Renal pelvis (tissue), 4 donors: ENCODE measurements around the gene KMT2D. TPM values are rescaled to one million over a fixed set of nuclear protein-coding genes. Genes with fewer than 3 reads are reported as not detected.

Experiments used
- DNase-seq: peaks from one replicate; pipeline ENCODE4 v3.0.0-alpha.2; 2013
- polyA plus RNA-seq, 3 donors: library from polyadenylated mRNA; unstranded; fragments of 120-200 nt; gene quantifications; one replicate each; pipeline ENCODE4 v1.2.1, GENCODE V29; 2013; ENCODE audit not compliant: insufficient read length in 3 of 3

Gene KMT2D
- polyA plus RNA-seq, 3 donors = 47.9 to 66.1 (median 65.9) TPM

DNA sequence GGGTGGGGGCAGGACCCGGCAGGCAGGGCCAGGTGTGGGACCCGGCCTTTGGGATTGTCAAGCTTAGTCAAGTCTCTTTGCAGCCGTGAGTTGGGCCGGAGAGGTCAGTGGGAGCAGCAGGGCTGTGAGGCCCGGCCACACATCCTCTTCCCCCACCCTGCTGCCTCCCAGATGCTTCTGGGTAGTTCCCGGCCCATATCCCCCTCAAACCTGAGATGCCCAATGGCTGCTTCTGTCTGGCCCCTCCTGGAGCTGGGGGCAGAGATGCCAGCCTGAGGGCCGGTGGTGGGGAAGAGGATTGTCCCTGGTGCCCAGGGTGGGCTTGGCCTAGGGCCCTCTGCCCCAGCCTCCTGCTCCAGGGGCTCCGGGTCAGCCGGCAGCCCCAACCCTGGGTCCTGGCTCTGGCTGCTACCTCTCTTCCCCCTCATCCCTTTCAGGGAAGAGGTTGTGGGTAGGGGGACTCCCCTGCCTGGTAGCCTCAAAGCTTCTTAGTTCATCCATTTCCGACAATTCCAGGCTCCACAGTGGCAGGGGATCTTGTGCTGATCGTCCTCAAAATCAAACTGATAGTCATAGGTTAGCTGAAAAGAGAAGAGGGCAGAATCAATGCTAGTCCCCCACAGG lies 39.2 kb downstream of the KMT2D start:
- no peak for DNase-seq

DNA sequence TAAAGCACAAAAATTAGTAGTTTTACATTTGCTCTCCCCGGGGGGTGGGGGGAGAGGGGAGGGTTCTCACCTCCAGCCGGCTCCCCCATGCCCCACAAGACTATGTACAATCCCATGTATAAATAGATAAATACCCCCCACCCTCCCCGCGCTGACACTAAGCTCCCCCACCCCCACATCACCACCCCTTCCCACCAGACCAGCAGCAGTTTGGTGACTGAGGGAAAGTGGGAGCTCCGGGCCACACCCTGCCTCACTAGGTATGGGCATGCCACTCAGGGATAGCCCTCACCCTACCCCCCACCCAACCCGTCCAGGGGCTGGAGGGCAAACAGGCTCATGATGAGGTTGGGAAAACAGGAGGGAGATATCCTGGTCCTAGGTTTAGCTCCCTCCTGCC lies 40.2 kb downstream of the KMT2D start:
- no peak for DNase-seq

- no peak for DNase-seq
Observed at GRCh38 chr12:49019443-49020324, 40.9 kb downstream of the KMT2D start.

GRCh38 chr12:49019120-49019430 lies 41.5 kb downstream of the KMT2D start:
- DNase-seq = no peak

- peak; percentile 98 for DNase-seq
Observed at GRCh38 chr12:49018261-49019119, 42.1 kb downstream of the KMT2D start, which contains the start of gene PRKAG1. Gene PRKAG1 (minus strand): TSS chr12:49018776. CDS start chr12:49018740, 36 bp downstream.

GRCh38 chr12:49017891-49018260 lies 42.7 kb downstream of the KMT2D start:
- DNase-seq = no peak

GRCh38 chr12:49015196-49015595 lies 45.4 kb downstream of the KMT2D start:
- DNase-seq = no peak

DNA sequence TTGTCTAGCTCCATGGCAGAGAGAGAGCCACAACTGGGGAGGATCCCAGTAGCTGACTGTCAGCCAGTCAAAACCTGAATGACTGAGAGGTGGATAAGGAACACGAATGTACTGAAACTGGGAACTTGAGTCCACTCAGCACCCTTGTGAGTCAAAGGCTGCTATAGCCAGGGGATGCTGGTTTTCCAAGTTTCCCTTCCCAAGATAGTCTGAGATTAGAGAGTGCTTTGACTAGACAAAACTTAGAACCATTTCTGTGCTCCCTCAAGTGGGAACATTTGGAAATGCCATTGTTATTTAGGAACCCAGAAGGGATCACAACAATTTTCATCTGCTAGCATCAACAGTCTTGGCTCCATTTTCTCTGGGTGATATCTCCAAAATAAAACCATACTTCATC lies 46.0 kb downstream of the KMT2D start:
- DNase-seq = no peak

DNA sequence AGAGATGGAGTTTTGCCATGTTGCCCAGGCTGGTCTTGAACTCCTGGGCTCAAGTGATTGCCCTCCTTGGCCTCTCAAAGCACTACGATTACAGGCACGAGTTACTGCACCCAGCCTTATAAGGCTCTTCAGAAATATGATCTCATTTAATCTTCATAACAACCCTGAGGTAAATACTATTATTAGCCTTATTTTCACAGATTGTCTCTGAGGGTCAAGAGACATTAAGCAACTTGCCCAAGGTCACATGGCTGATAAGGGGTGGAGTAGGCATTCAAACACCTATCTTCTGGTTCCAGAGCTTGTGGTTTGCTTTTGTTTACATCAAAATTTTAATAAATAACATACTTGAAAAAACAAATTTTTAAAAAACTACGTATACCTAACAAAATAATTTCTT lies 47.2 kb downstream of the KMT2D start:
- no peak for DNase-seq

DNA sequence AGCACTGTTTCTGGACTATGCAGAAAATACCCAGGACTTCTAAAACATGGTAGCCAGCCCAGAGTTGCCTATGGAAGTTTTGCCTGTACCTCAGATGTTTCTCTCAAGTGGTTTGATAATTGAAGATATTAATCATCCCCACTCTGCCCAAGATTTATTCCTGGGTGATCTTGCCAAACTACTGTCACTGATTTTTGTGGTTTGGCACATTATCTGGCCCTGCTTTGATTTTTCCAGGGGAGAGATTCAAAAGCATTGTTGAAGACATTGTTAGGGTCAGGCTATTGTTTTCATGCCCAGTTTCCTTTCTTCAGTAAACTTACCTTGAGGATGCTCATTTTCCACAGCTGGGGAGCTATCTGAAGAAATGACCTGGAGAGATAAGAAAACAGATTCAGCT lies 47.9 kb downstream of the KMT2D start:
- no peak for DNase-seq

Other genes with a start within 250 kb of the KMT2D start
- gene CACNB3, start 242.3 kb downstream of the KMT2D start, polyA plus RNA-seq = 10 to 100 TPM; 53.1 to 62.3 (median 56.2) TPM
- gene DDX23, start 208.6 kb downstream of the KMT2D start, polyA plus RNA-seq = 100 to 1,000 TPM; 103 to 125 (median 108) TPM
- 1 to 10 TPM; 2.5 to 3.0 (median 2.5) TPM for gene RND1, start 194.9 kb downstream of the KMT2D start, polyA plus RNA-seq
- gene FKBP11, start 135.3 kb downstream of the KMT2D start, polyA plus RNA-seq = 10 to 100 TPM; 16.4 to 19.8 (median 18.3) TPM
- 100 to 1,000 TPM; 130 to 138 (median 138) TPM for gene ARF3, start 103.3 kb downstream of the KMT2D start, polyA plus RNA-seq
- gene WNT10B, start 89.1 kb downstream of the KMT2D start, polyA plus RNA-seq = under 1 TPM in 1 of 3 donors, not detected in 2; 0.09 TPM
- not detected for gene WNT1, start 82.5 kb downstream of the KMT2D start, polyA plus RNA-seq
- 100 to 1,000 TPM in 1 of 3 donors, 10 to 100 TPM in 2; 92.6 to 101 (median 93.1) TPM for gene DDN, start 61.4 kb downstream of the KMT2D start, polyA plus RNA-seq
- 10 to 100 TPM; 71.6 to 87.5 (median 83.5) TPM for gene PRKAG1, start 42.0 kb downstream of the KMT2D start, polyA plus RNA-seq
- gene RHEBL1, start 9.2 kb upstream of the KMT2D start, polyA plus RNA-seq = 1 to 10 TPM; 1.6 to 2.1 (median 2.0) TPM
- gene DHH, start 34.0 kb upstream of the KMT2D start, polyA plus RNA-seq = under 1 TPM; 0.34 to 0.50 (median 0.35) TPM
- 10 to 100 TPM; 59.6 to 91.0 (median 90.9) TPM for gene LMBR1L, start 50.1 kb upstream of the KMT2D start, polyA plus RNA-seq
- 1,000 to 10,000 TPM in 2 of 3 donors, 100 to 1,000 TPM in 1; 971 to 1,231 (median 1,109) TPM for gene TUBA1B, start 70.6 kb upstream of the KMT2D start, polyA plus RNA-seq
- gene TUBA1A, start 128.3 kb upstream of the KMT2D start, polyA plus RNA-seq = 100 to 1,000 TPM; 364 to 473 (median 401) TPM
- 100 to 1,000 TPM; 140 to 152 (median 142) TPM for gene TUBA1C, start 204.3 kb upstream of the KMT2D start, polyA plus RNA-seq
- under 1 TPM; 0.30 to 0.56 (median 0.47) TPM for gene PRPH, start 234.4 kb upstream of the KMT2D start, polyA plus RNA-seq